ENCODE results near the gene IGSF1.
A peak's percentile ranks its signal among the peaks of the same experiment; 100 is the strongest.

IGSF1 gene

GRCh38 chrX:131288738-131289511 lies at the start of gene IGSF1:
TSS of gene IGSF1 (minus strand) at chrX:131289306. CDS start at chrX:131286674, 2,632 bp downstream.
- DNase-seq: peak; percentile 13

GRCh38 chrX:131332331-131332730 lies 43.2 kb upstream of the IGSF1 start:
- no peak for DNase-seq

GRCh38 chrX:131331152-131331551 lies 42.0 kb upstream of the IGSF1 start:
- DNase-seq: no peak

- no peak for DNase-seq
Measured at GRCh38 chrX:131330735-131331134, 41.6 kb upstream of the IGSF1 start.

- DNase-seq: no peak
Measured at GRCh38 chrX:131322651-131323050, 33.5 kb upstream of the IGSF1 start.

GRCh38 chrX:131317326-131317725 lies 28.2 kb upstream of the IGSF1 start:
- DNase-seq: no peak

- DNase-seq: no peak
Measured at GRCh38 chrX:131316260-131316659, 27.2 kb upstream of the IGSF1 start.

GRCh38 chrX:131308980-131309379 lies 19.9 kb upstream of the IGSF1 start:
- no peak for DNase-seq

- no peak for DNase-seq
Measured at GRCh38 chrX:131306601-131307000, 17.5 kb upstream of the IGSF1 start.

GRCh38 chrX:131305926-131306325 lies 16.8 kb upstream of the IGSF1 start:
- DNase-seq: no peak

- DNase-seq: no peak
Measured at GRCh38 chrX:131302701-131303100, 13.6 kb upstream of the IGSF1 start.

GRCh38 chrX:131301155-131301554 lies 12.0 kb upstream of the IGSF1 start:
- DNase-seq: no peak

- no peak for DNase-seq
Measured at GRCh38 chrX:131298846-131299245, 9.7 kb upstream of the IGSF1 start.

GRCh38 chrX:131298036-131298435 lies 8.9 kb upstream of the IGSF1 start:
- no peak for DNase-seq

GRCh38 chrX:131289527-131289926 lies 421 bp upstream of the IGSF1 start:
- DNase-seq: no peak

GRCh38 chrX:131288188-131288587 lies 918 bp downstream of the IGSF1 start:
- DNase-seq: no peak

GRCh38 chrX:131287560-131288179 lies 1.4 kb downstream of the IGSF1 start:
- DNase-seq: no peak

- DNase-seq: no peak
Measured at GRCh38 chrX:131279617-131280016, 9.5 kb downstream of the IGSF1 start.

GRCh38 chrX:131279197-131279596 lies 9.9 kb downstream of the IGSF1 start:
- no peak for DNase-seq

- DNase-seq: no peak
Measured at GRCh38 chrX:131277543-131278136, 11.5 kb downstream of the IGSF1 start.

- DNase-seq: no peak
Measured at GRCh38 chrX:131273011-131273410, 16.1 kb downstream of the IGSF1 start.

- DNase-seq: no peak
Measured at GRCh38 chrX:131271826-131272225, 17.3 kb downstream of the IGSF1 start.

GRCh38 chrX:131271274-131271673 lies 17.8 kb downstream of the IGSF1 start:
- no peak for DNase-seq

GRCh38 chrX:131270080-131270479 lies 19.0 kb downstream of the IGSF1 start:
- no peak for DNase-seq
